Left colon (tissue), 2 donors: ENCODE measurements around the gene DNAJB8. TPM values are rescaled to one million over a fixed set of nuclear protein-coding genes. Genes with fewer than 3 reads are reported as not detected.

ENCODE experiments used
- ATAC-seq: fragments of 200-7000 bp; cut with Tn5 transposase; one replicate; pipeline ENCODE4 v1.9.1; 2020; ENCODE audit warnings: mild to moderate bottlenecking, moderate library complexity
- DNase-seq, 2 donors: peaks; one replicate each; pipeline ENCODE4 v3.0.0-alpha.2; 2020
- intact Hi-C, 2 donors: fragments of 100-400 bp; cut with DNase I in 1 of 2; cut with micrococcal nuclease in 1 of 2; formaldehyde crosslinking; loops; one replicate each; pipeline versions ENCODE4 v1.11.2 to v1.14.0; 2022; cut with DNase I, micrococcal nuclease
- long read RNA-seq: library from polyadenylated mRNA; unstranded; transcript quantifications from one replicate; pipeline ENCODE4 v2.0.0, GENCODE V29; 2021
- total RNA-seq, 2 donors: library from RNA; stranded (reverse); fragmentation: NEBNext Ultra II Directional; extraction: Animal tissue kit (Norgen Biotek cat#: 25700); gene quantifications; one replicate each; pipeline ENCODE4 v1.2.1, GENCODE V29; 2021
- donor health status: DM: no; HTN: no; CAD: no.
- donor health status: DM: yes; HTN: yes; CAD: no.

DNAJB8 gene
- not detected for total RNA-seq
- long read RNA-seq = 0 reads

- DNase-seq (no peak), ATAC-seq (no peak)
- intact Hi-C loops = no loop called here
Measured at GRCh38 chr3:128466840-128467541, at the start of gene DNAJB8. Gene DNAJB8, minus strand, starts transcription at chr3:128466890. Its CDS starts 3,645 bp downstream, at chr3:128463245.

DNA sequence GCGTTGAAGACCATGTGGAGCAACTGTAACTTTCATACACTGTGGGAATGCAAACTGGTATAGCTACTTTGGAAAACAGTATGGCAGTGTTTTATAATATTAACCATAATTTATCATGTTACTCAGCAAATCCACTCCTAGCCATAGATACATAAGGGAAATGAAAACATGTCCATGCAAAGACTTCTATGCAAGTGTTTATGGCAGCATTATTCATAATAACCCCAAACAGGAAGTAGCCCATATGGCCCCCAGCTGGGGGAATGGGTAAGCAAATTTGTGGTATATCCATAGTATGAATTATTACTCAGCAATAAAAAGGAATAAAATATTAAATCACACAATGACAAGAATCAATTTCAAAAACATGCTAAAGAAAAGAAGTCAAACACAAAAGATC, 49.3 kb upstream of the DNAJB8 start:
- DNase-seq = no peak
- ATAC-seq = no peak
- intact Hi-C loops = no loop called here

DNA sequence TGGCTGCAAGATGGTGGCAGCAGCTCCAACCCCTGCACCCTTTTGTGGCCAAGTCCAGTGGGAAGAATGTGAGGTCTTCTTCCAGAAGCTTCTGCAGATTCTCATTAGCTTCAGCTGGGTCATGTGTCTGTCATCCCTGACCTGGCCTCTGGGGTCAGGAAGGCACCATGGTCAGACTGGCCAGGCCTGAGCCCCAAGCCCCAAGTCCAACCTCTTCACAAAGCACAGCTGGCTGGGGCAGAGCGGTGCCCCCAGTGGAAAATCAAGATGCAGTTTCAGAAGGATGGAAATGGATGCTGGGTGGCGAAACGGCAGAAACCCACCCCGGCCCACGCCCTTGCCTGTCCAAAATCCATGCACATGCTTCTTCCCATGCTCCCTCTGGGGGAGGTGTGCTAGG, 42.2 kb upstream of the DNAJB8 start:
- DNase-seq = no peak
- ATAC-seq = no peak
- intact Hi-C loops = no loop called here

GRCh38 chr3:128506754-128507153, 40.1 kb upstream of the DNAJB8 start:
- ATAC-seq = no peak
- no peak for DNase-seq
- intact Hi-C loops = no loop called here

GRCh38 chr3:128505771-128506170, 39.1 kb upstream of the DNAJB8 start:
- ATAC-seq = no peak
- intact Hi-C loops = no loop called here
- DNase-seq = no peak

DNA sequence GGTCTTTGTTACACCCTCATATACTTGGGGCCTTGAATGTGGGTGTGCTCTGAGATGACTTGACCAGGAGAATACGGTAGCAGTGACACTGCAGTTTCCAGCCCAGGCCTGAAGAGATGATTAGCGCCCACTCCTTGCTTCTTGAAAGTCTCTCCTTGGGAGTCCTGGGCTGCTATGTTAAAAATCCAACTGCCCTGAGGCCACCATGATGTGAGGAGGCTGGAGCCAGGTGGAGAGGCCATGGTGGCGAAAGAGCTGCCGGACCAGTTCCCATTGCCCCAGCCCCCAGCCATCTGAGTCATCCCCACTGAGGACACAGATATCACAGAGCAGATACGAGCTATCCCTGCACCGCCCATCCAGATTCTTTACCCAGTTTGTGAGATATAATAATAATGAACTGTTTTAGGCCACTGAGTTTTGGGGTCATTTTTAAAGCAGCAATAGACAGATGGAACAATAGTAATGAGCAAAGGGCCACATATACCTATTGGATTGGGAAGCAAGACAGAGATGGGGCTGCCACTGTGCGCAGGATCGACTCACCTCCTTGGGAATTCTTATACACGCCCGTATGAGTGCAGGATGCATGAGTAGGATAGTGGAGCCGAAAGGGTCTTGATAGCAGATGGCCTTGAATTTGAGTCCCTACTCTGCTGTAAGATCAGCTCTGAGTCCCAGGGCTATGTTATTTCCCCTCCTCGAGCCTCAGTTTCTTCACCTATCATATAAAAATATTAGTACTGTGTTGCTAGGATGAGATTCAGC, 38.5 kb upstream of the DNAJB8 start:
- intact Hi-C loops = no loop called here

DNA sequence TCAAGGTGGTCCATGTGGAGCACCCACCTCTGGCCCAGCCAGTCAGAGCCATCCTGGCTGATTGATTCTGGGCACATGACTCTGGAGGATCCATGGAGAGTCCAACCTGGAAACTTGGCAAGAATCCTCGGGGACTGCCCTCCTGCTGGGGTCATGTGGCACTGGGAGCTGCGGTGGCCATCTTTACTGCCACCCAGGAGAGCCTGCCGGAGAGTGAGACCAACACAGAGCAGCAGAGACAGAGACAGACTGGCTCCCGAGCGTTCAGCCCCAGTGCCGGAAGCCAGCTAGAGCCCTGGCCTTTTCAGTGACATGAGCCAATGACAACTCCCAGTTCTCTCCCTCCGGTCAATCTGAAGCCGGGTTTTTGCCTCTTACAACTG, 37.8 kb upstream of the DNAJB8 start:
- intact Hi-C loops = no loop called here
- ATAC-seq (no peak), DNase-seq (no peak)

More for the DNA sequence above, 38.5 kb upstream of the DNAJB8 start:
- DNase-seq = no peak
- ATAC-seq = no peak

- no peak for DNase-seq
- intact Hi-C loops = no loop called here
- no peak for ATAC-seq
Measured at GRCh38 chr3:128503751-128504532, 37.3 kb upstream of the DNAJB8 start.

- DNase-seq = no peak
- peak; percentile 37 for ATAC-seq
- intact Hi-C loops = no loop called here
Measured at GRCh38 chr3:128503164-128503651, 36.5 kb upstream of the DNAJB8 start.

- intact Hi-C loops = no loop called here
- ATAC-seq (no peak), DNase-seq (no peak)
Measured at GRCh38 chr3:128502712-128503111, 36.0 kb upstream of the DNAJB8 start.

DNA sequence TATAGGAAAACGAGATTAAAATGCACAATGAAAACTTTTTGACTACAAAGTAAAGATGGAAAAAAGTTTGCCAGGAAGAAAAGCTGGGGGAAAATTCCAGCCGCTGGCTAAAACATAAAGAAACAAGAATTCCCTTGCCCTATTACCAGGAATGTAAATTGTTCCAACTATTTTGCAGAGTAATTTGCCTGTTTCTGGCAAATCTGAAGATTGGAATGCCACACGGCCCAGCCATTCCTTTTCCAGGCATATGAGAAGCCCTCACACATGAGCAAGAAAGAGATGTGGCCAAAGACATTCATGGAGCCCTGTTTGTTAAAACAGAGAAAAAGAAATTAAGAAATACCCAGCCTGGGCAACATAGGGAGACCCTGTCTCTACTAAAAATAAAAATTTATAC, 34.7 kb upstream of the DNAJB8 start:
- no peak for ATAC-seq
- intact Hi-C loops = no loop called here
- DNase-seq = no peak

DNA sequence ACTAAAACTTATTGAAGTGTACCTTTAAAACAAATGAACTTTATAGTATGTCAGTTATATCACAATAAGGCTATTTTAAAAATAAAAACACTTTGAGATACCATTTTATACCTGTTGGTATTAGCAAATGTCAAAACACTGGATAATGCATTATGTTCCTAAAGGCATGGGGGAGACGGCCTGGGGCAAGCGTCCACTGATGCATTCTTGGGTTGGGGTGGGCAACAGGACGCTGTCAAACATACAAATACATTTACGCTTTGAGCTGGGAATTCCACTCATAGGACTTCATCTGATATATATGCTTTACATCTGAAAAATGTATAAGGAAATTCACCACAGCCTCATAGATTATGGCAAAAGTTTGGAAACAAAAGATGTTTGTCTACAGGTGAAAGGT, 33.9 kb upstream of the DNAJB8 start:
- DNase-seq = no peak
- ATAC-seq = no peak
- intact Hi-C loops = no loop called here

- intact Hi-C loops = loop anchor here in 1 of 2 donors (5.0 to 10.0 kb wide), 2 partner anchors 72 to 405 kb away; no protein-coding TSS in a partner anchor
- DNase-seq (no peak), ATAC-seq (no peak)
Measured at GRCh38 chr3:128499724-128500275, 33.1 kb upstream of the DNAJB8 start.

GRCh38 chr3:128498901-128499530, 32.3 kb upstream of the DNAJB8 start:
- intact Hi-C loops = loop anchor here in 1 of 2 donors (5.0 to 10.0 kb wide), 2 partner anchors 72 to 404 kb away; no protein-coding TSS in a partner anchor
- DNase-seq = no peak
- no peak for ATAC-seq

GRCh38 chr3:128498127-128498626, 31.5 kb upstream of the DNAJB8 start:
- ATAC-seq (no peak), DNase-seq (no peak)
- intact Hi-C loops = loop anchor here in 1 of 2 donors (5.0 to 10.0 kb wide), 2 partner anchors 71 to 403 kb away; no protein-coding TSS in a partner anchor

DNA sequence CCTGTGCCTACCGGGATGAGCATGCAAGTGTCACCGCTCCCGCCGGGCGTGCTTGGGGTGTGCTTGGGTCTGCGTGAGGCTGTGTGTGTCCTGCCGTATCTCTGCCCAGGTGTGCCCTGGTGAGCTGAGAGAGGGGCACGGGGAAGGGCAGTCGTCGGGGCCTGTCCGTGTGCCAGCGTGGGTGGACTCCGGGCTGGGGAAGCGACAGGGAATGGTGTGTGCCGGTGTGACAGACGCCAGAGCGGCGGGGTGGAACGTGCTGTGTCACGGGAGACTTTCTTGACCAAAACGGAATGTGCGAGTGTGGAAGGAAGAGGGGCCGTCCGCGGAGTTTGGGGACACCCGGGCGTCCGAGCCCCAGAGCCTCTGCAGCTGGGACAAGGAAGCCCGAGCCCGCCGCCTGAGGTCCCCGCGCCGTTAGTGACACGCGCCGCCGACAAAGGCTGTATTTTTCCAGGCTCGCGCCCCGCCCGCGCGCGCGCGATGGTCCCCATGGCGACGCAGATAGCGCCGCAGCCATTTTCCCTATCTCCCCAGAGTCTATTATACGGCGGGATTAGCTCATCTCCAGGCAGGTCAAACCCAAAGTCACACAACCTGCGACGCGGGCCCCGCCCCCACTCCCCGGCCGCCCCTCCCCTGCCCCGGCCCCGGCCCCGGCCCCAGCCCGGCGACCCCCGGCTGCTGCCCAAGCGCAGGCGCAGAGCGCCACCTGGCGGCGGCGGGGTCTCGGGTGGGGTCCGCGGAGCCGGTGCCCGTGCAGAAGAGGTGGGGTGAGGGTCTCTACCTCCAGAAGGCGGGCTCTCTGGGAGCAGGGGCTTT, 30.8 kb upstream of the DNAJB8 start:
- DNase-seq = peak in 1 of 2 donors; percentile 77

DNA sequence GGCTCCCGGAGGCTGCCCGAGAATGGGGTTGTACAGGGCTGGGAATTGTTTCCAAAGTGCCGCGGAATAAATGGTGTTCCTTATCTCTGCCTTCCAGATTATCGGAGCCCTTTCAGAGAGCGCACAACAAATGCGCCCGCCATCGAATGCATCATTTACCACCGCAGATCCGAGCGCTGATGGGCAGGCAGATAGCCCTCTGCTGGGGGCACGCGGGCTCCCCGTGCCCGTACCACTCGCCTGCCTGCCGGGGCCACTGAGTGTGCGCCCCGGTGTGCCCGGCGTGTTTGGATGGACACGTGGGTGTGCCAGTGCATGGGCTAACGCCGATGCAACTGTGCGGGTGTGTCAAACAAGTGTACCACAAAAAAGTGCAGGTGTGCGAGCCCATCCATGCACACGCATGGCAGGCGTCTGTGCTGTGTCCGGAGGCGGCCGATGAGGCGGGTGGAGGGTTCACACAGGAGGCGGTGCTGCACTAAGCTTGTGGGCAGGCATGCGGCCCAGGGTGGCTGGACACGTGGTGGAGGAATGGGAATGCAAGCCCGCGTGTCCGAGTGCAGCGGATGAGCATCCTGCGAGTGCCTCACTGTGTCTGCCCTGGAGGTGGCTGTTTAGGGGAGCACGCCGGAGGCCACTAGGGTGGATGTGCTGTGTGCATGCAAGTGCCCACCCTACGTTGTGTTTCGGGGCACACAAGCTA, 30.1 kb upstream of the DNAJB8 start:
- ATAC-seq (peak; percentile 13), DNase-seq (no peak)
- intact Hi-C loops = loop anchor here in 1 of 2 donors (5.0 to 10.0 kb wide), 2 partner anchors 69 to 402 kb away; no protein-coding TSS in a partner anchor

More for the DNA sequence above, 30.8 kb upstream of the DNAJB8 start:
- intact Hi-C loops = loop anchor here in 1 of 2 donors (5.0 to 10.0 kb wide), 2 partner anchors 70 to 403 kb away; no protein-coding TSS in a partner anchor
- ATAC-seq = peak; percentile 91
